ENCODE results near the gene CTDP1.

- TF ChIP-seq, protein P1, sequence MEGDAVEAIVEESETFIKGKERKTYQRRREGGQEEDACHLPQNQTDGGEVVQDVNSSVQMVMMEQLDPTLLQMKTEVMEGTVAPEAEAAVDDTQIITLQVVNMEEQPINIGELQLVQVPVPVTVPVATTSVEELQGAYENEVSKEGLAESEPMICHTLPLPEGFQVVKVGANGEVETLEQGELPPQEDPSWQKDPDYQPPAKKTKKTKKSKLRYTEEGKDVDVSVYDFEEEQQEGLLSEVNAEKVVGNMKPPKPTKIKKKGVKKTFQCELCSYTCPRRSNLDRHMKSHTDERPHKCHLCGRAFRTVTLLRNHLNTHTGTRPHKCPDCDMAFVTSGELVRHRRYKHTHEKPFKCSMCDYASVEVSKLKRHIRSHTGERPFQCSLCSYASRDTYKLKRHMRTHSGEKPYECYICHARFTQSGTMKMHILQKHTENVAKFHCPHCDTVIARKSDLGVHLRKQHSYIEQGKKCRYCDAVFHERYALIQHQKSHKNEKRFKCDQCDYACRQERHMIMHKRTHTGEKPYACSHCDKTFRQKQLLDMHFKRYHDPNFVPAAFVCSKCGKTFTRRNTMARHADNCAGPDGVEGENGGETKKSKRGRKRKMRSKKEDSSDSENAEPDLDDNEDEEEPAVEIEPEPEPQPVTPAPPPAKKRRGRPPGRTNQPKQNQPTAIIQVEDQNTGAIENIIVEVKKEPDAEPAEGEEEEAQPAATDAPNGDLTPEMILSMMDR (IDR thresholded peaks at IDR 0.05 in 4 of 5, conservative IDR thresholded peaks at IDR 0.05 in 1 of 5), result no peak
- TF ChIP-seq POLR2A (IDR thresholded peaks at IDR 0.05), result no peak
Observed at GRCh38 chr18:79631096-79631507, 48.5 kb upstream of the CTDP1 start.

Data from gastrocnemius medialis (tissue), 4 donors.